Activated T-cell treated with anti-CD3 and anti-CD28 coated beads, Interleukin-2, amount 50 U/mL, for 4 hours (primary cell): ENCODE data around the gene SELPLG. TPM values are rescaled to one million over a fixed set of nuclear protein-coding genes. Genes with fewer than 3 reads are reported as not detected.

Experiments
- ATAC-seq, 2 donors: fragments of 200-7000 bp; cut with Tn5 transposase; one replicate each; pipeline ENCODE4 v1.10.0; 2021
- DNase-seq: peaks from one replicate; pipeline ENCODE4 v3.0.0-alpha.2; 2020
- H3K27me3 Mint-ChIP-seq: one replicate; pipeline ENCODE4 v1.8.0; 2021; ENCODE audit warnings: low read depth, mixed read lengths
- H3K36me3 Mint-ChIP-seq: one replicate; pipeline ENCODE4 v1.8.0; 2022; ENCODE audit warnings: mixed read lengths; ENCODE audit not compliant: insufficient read depth
- H3K4me1 Mint-ChIP-seq: one replicate; pipeline ENCODE4 v1.8.0; 2021; ENCODE audit warnings: low read depth, mixed read lengths
- H3K4me3 Mint-ChIP-seq: one replicate; pipeline ENCODE4 v1.8.0; 2021; ENCODE audit warnings: mild to moderate bottlenecking, moderate library complexity, mixed read lengths
- H3K9me3 Mint-ChIP-seq: one replicate; pipeline ENCODE4 v1.8.0; 2021; ENCODE audit warnings: mixed read lengths
- total RNA-seq, 3 donors: library from RNA; stranded (reverse); gene quantifications; one replicate each; pipeline ENCODE4 v1.2.1, GENCODE V29; 2021

The SELPLG gene
- total RNA-seq, 3 donors from 2014 or later = 16.8 to 19.0 (median 17.5) TPM

- Mint-ChIP-seq H3K4me3 (no peak overlapping the region), H3K27me3 (no peaks in the 10 kb centered on the region), H3K9me3 (no peaks in the 10 kb centered on the region), H3K36me3 (peaks cover 5% of the 10 kb centered on the region), H3K4me1 (peaks cover 38% of the 10 kb centered on the region)
- DNase-seq = no peak
- ATAC-seq = no peak
Observed at GRCh38 chr12:108647585-108648287, 14.0 kb upstream of the SELPLG start.

DNA sequence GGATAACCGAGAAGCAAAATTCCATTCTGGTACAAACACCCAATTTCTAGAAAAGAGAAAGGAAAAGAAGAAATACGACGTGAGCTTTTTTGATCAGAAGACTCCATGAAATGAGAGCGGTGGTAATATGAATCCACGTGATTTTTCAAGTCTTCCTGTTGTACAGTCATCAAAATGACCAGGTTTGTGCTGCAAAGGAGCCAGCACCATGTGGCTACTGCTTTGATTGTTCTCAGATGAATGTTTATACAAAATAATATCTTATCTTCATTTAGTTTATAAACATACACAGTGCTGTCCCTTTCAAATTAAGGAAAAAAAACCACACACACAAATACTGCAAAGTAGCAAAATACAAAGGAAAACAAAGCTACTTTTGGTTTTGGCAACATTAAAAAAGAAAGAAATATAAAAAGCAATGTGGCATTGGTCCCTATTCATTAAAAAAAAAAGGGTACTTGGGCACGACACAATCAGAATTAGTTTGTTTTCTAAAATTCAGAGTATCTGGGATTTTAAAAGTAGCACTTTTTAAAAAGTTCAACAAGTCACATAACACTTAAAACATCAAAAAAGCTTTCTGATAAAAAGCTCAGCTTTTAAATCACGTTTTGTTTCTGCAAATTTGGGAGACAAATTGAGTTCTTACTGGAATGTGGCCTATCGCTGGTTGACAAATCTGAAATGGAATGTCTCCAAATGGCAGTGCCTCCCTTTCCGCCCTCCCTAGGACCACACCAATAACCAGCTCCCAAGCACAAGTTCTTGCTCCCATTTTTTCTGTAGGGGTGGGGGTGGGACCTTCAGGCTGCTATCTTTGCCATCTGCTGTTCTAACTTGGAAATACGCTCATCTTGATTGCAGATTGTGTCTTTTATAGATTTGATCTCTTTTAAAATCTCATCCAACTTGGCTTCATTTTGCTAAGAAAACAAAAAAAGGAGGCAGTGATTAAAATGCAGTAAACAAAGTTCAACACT is 13.2 kb upstream of the SELPLG start:
- Mint-ChIP-seq H3K9me3 (no peaks in the 10 kb centered on the region), H3K36me3 (peaks cover 5% of the 10 kb centered on the region), H3K4me1 (peaks cover 37% of the 10 kb centered on the region), H3K4me3 (peak overlapping the region; percentile 58), H3K27me3 (no peaks in the 10 kb centered on the region)
- ATAC-seq (no peak), DNase-seq (no peak)

- H3K4me3 Mint-ChIP-seq = peak overlapping the region; percentile 58
- H3K9me3 Mint-ChIP-seq = no peaks in the 10 kb centered on the region
- H3K36me3 Mint-ChIP-seq = peaks cover 5% of the 10 kb centered on the region
- peak; percentile 25 to 39 for ATAC-seq
- DNase-seq = no peak
- peaks cover 40% of the 10 kb centered on the region for H3K4me1 Mint-ChIP-seq
- H3K27me3 Mint-ChIP-seq = no peaks in the 10 kb centered on the region
Observed at GRCh38 chr12:108645686-108646599, 12.2 kb upstream of the SELPLG start.

- H3K9me3 Mint-ChIP-seq = no peaks in the 10 kb centered on the region
- DNase-seq (no peak), ATAC-seq (no peak)
- H3K4me3 Mint-ChIP-seq = no peak overlapping the region
- H3K27me3 Mint-ChIP-seq = no peaks in the 10 kb centered on the region
- peaks cover 47% of the 10 kb centered on the region for H3K4me1 Mint-ChIP-seq
- peaks cover 5% of the 10 kb centered on the region for H3K36me3 Mint-ChIP-seq
Observed at GRCh38 chr12:108644811-108645120, 11.1 kb upstream of the SELPLG start.

DNA sequence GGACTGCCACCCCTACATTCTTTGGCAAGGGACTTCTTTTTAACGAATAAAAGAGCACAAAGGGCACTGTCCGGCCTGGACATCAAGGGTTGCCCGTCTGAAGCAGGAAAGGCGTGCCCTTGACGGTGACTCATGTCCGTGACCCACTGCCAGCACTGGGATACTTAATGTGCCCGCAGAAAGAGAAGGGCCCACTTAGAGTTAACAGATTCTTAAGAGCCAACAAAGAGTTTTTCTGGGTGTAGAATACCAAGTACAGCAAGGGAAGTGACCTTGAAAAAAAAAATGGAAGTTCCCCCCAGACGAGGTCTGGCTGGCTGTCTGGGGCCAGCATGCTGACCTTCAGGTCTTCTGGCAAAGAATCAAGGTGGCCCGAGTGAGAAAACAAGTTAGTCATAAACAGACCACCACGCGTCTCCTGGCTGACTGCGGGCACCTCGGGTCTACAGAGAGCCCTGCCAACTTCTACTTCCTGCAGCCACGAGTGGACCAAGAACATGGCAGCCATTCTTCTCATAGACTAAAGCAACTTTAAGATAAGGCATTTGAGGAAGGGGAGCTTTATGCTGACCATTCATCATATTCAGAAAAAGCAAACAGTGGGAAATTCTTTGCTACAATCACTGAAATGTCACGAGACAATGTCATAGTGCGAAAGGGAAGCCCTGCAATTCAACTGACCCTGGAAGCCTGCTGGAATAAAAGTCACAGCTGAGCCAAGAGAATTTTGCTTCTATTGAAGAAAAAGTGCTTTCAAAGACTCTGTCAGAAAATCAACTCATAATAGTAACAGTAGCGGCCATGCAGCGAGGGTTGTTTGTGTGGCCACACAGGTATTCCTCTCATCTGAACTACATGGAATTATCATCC is 10.5 kb upstream of the SELPLG start:
- Mint-ChIP-seq H3K36me3 (no peaks in the 10 kb centered on the region), H3K4me1 (peaks cover 45% of the 10 kb centered on the region), H3K27me3 (no peaks in the 10 kb centered on the region), H3K4me3 (no peak overlapping the region), H3K9me3 (no peaks in the 10 kb centered on the region)
- DNase-seq (no peak), ATAC-seq (no peak)

DNA sequence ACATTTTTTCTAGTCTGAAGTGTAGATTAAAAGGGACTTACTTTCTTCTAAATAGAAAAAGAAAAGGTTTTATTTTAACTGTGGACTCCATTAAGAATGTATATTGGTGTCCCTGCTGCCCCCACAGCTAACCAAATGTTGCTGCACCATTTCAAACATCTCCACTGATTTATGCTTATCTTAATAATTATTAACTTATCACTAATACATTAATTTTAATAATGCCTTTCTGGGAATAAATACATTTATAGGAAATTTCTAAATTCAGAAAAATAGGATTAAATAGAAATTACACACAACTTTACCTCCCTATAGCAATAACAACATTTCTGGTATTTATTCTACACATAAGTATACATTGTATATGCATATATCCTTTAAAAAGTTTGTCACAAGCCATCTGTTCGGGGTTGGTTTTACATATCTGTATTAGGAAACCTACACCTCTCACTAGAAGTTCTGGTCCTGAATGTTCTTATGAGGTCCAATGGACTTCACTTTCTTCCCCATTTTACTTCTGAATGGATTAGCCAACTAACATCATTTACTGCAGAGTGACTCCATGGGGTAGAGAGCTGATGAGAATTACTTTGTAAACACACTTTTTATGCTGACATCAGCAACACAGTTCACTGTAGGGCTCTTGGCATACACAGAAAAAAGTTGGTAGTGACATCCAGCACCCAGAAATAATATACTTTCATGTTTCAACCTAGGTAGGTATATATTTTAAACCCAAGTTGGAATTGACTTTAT is 9.4 kb upstream of the SELPLG start:
- Mint-ChIP-seq H3K9me3 (no peaks in the 10 kb centered on the region), H3K4me3 (no peak overlapping the region), H3K4me1 (peaks cover 36% of the 10 kb centered on the region), H3K36me3 (no peaks in the 10 kb centered on the region), H3K27me3 (no peaks in the 10 kb centered on the region)
- DNase-seq (no peak), ATAC-seq (no peak)

DNA sequence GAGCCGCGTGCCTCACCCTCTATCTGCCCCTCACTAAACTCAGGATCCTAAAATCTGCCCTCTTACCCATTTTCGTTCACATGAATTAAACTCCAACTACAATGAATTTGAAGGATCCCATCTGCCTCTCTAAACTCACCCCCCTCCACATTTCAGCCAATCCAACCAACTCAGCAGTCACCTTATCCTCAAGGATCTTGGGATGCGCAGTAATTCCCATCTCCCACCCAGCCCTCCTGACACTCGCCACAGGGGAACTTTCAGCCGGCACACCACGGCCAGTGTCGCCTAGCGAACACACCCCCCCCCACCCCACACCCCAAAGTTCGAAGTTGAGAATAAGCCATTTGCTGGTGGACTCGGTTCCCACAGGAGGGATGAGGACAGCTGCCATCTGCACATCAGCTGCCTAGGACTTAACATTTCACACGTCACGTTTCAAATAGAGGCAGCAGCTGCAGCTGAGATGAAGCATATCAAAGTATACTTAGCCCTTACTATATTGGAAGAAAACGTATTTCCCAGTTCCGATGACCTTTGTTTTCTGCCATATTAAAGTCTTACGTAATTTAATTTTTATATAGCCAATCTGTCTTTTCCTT is 8.7 kb upstream of the SELPLG start:
- no peaks in the 10 kb centered on the region for H3K9me3 Mint-ChIP-seq
- DNase-seq = no peak
- H3K4me3 Mint-ChIP-seq = no peak overlapping the region
- H3K27me3 Mint-ChIP-seq = no peaks in the 10 kb centered on the region
- H3K4me1 Mint-ChIP-seq = peaks cover 33% of the 10 kb centered on the region
- no peak for ATAC-seq
- no peaks in the 10 kb centered on the region for H3K36me3 Mint-ChIP-seq

DNA sequence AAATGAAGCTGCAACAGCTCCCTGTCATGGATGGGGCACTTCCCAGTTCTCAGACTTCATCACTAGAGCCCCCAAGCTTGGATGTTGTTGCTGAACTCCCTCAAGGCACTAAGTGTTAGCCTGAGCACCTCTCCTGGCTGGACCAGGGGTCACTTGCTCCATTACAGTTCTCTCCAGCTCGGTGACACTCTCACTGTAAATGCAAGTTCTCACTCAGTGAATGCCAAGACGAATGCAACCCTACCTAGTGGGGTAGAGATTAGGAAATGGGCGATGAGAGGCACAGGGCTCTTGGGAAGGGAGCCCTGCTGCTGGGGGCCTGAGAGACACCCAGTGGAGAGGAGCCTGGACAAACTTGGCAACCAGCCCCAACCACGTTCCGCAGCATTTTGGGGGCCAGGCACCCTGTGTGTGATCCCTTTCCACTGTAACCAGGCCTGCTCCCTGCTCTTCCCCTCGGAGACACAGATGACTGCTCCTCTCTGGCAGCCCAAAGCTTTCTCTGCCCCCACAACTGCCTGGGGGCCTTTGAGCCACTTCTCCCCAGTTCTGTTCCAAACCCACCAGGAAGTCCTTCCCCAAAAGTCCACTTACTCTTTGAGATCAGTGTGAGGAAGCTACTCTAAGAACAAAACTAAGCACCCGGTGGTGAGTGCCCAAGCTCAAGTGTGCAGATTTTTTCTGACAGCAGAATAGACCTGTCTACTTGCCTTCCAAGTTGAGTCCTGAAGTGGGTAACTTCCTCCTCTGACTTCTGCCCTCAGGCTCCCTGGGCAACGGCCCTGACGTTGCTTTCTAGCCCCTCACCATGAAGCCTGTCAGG is 8.0 kb upstream of the SELPLG start:
- DNase-seq = no peak
- Mint-ChIP-seq H3K4me3 (no peak overlapping the region), H3K4me1 (peaks cover 34% of the 10 kb centered on the region), H3K36me3 (no peaks in the 10 kb centered on the region), H3K27me3 (no peaks in the 10 kb centered on the region), H3K9me3 (no peaks in the 10 kb centered on the region)
- no peak for ATAC-seq

GRCh38 chr12:108640802-108641445 is 7.2 kb upstream of the SELPLG start:
- Mint-ChIP-seq H3K27me3 (no peaks in the 10 kb centered on the region), H3K9me3 (no peaks in the 10 kb centered on the region), H3K36me3 (no peaks in the 10 kb centered on the region), H3K4me1 (peaks cover 33% of the 10 kb centered on the region), H3K4me3 (no peak overlapping the region)
- ATAC-seq (no peak), DNase-seq (no peak)

GRCh38 chr12:108638997-108639822 is 5.5 kb upstream of the SELPLG start:
- no peak for ATAC-seq
- H3K36me3 Mint-ChIP-seq = no peaks in the 10 kb centered on the region
- no peaks in the 10 kb centered on the region for H3K27me3 Mint-ChIP-seq
- no peak overlapping the region for H3K4me3 Mint-ChIP-seq
- no peaks in the 10 kb centered on the region for H3K9me3 Mint-ChIP-seq
- peaks cover 40% of the 10 kb centered on the region for H3K4me1 Mint-ChIP-seq
- no peak for DNase-seq

- H3K4me3 Mint-ChIP-seq = no peak overlapping the region
- no peaks in the 10 kb centered on the region for H3K9me3 Mint-ChIP-seq
- no peaks in the 10 kb centered on the region for H3K36me3 Mint-ChIP-seq
- peaks cover 49% of the 10 kb centered on the region for H3K4me1 Mint-ChIP-seq
- H3K27me3 Mint-ChIP-seq = no peaks in the 10 kb centered on the region
- ATAC-seq (no peak), DNase-seq (no peak)
Observed at GRCh38 chr12:108638141-108638827, 4.6 kb upstream of the SELPLG start.
